MCF 10A (cell line): ENCODE results near the gene TMC3. TPM values are rescaled to one million over a fixed set of nuclear protein-coding genes. Genes with fewer than 3 reads are reported as not detected.

Experiments
- BruUV-seq: library from RNA; stranded (reverse); fragments of 400-500 nt; replicated peaks from 2 replicates; lab custom pipeline; 2021; lab: Mats Ljungman, UMichigan
- CTCF ChIA-PET: fragments of 300-600 bp; sonication (Branson Sonifier 250); formaldehyde crosslinking; extraction: SDS; loops from one replicate; lab custom pipeline; 2021; ENCODE audit warnings: antibody characterized with exemption, inconsistent platforms; lab: Yijun Ruan, JAX
- POLR2A ChIA-PET: fragments of 300-600, 350-650 bp; sonication (Branson Sonifier 250); formaldehyde crosslinking; extraction: SDS; loops from one replicate; lab custom pipeline; 2020; ENCODE audit warnings: antibody characterized with exemption, inconsistent platforms; lab: Yijun Ruan, JAX
- DNase-seq: peaks from one replicate; pipeline ENCODE4 v3.0.0-alpha.2; 2018; ENCODE audit not compliant: unreplicated experiment
- H3K27ac Mint-ChIP-seq: one replicate; pipeline ENCODE4 v1.8.0; 2022; ENCODE audit warnings: mild to moderate bottlenecking, low read depth, mixed read lengths; ENCODE audit not compliant: unreplicated experiment
- H3K27me3 Mint-ChIP-seq: one replicate; pipeline ENCODE4 v1.8.0; 2022; ENCODE audit warnings: mixed read lengths; ENCODE audit not compliant: insufficient read depth, unreplicated experiment
- H3K36me3 Mint-ChIP-seq: one replicate; pipeline ENCODE4 v1.8.0; 2022; ENCODE audit warnings: mild to moderate bottlenecking, moderate library complexity, mixed read lengths; ENCODE audit not compliant: insufficient read depth, unreplicated experiment
- H3K4me1 Mint-ChIP-seq: one replicate; pipeline ENCODE4 v1.8.0; 2022; ENCODE audit warnings: mixed read lengths; ENCODE audit not compliant: insufficient read depth, unreplicated experiment
- H3K4me3 Mint-ChIP-seq: one replicate; pipeline ENCODE4 v1.8.0; 2022; ENCODE audit warnings: mild to moderate bottlenecking, moderate library complexity, mixed read lengths; ENCODE audit not compliant: unreplicated experiment
- H3K9me3 Mint-ChIP-seq: one replicate; pipeline ENCODE4 v1.8.0; 2022; ENCODE audit warnings: mixed read lengths; ENCODE audit not compliant: unreplicated experiment
- CTCF ChIP-seq: fragments of 200-600 bp; IDR thresholded peaks from one replicate; pipeline ENCODE4 v1.8.0; 2022; ENCODE audit warnings: antibody characterized with exemption, mild to moderate bottlenecking; ENCODE audit not compliant: unreplicated experiment
- intact Hi-C: fragments of 100-400 bp; cut with micrococcal nuclease; formaldehyde crosslinking; loops from 2 replicates; pipeline ENCODE4 v1.14.1; 2022
- total RNA-seq: library from RNA; stranded (reverse); gene quantifications from 2 replicates; pipeline ENCODE4 v1.2.3, GENCODE V29; 2022

Gene TMC3
- total RNA-seq, 1 experiment from 2014 or later = not detected

- no peak for TF ChIP-seq CTCF
- POLR2A ChIA-PET = interaction anchor here (0.7 to 1.0 kb wide), 8 partner anchors 11 to 57 kb away, joined by 3 to 6 read pairs (median 3); partner anchors contain the start of gene STARD5
Observed at GRCh38 chr15:81312790-81313543, 61.0 kb downstream of the TMC3 start.

GRCh38 chr15:81311752-81312464 is 62.1 kb downstream of the TMC3 start:
- no TSS peak for BruUV-seq
- Mint-ChIP-seq H3K9me3 (no peaks in the 10 kb centered on the region), H3K4me1 (peaks cover 24% of the 10 kb centered on the region), H3K4me3 (no peak overlapping the region), H3K27ac (no peak overlapping the region), H3K27me3 (no peaks in the 10 kb centered on the region), H3K36me3 (peaks cover 12% of the 10 kb centered on the region)
- intact Hi-C loops = no loop called here
- CTCF ChIA-PET = interaction anchor here (4.4 kb wide), 1 partner anchor 46 kb away, joined by 16 read pairs; no protein-coding TSS in a partner anchor
- POLR2A ChIA-PET = interaction anchor here (0.5 to 1.7 kb wide), 4 partner anchors 11 to 752 kb away, joined by 3 to 7 read pairs (median 4); partner anchors contain the start of gene STARD5
- DNase-seq = no peak
- TF ChIP-seq CTCF = no peak

More at GRCh38 chr15:81312790-81313543, 61.0 kb downstream of the TMC3 start:
- CTCF ChIA-PET = interaction anchor here (1.0 kb wide), 1 partner anchor 38 kb away, joined by 4 read pairs; no protein-coding TSS in a partner anchor
- Mint-ChIP-seq H3K27me3 (no peaks in the 10 kb centered on the region), H3K36me3 (peaks cover 12% of the 10 kb centered on the region), H3K9me3 (no peaks in the 10 kb centered on the region), H3K4me1 (peaks cover 24% of the 10 kb centered on the region), H3K4me3 (peak overlapping the region; percentile 19), H3K27ac (no peak overlapping the region)
- no TSS peak for BruUV-seq
- peak; percentile 99 for DNase-seq
- intact Hi-C loops = no loop called here

- Mint-ChIP-seq H3K27me3 (no peaks in the 10 kb centered on the region), H3K4me1 (peaks cover 24% of the 10 kb centered on the region), H3K36me3 (peaks cover 12% of the 10 kb centered on the region), H3K9me3 (no peaks in the 10 kb centered on the region), H3K27ac (no peak overlapping the region), H3K4me3 (no peak overlapping the region)
- POLR2A ChIA-PET = interaction anchor here (1.1 to 1.7 kb wide), 3 partner anchors 10 to 13 kb away, joined by 3 to 7 read pairs (median 3); partner anchors contain the start of gene STARD5
- BruUV-seq = no TSS peak
- CTCF ChIA-PET = interaction anchor here (0.6 to 4.4 kb wide), 3 partner anchors 13 to 44 kb away, joined by 3 to 16 read pairs (median 3); partner anchors contain the start of gene STARD5
- TF ChIP-seq CTCF = no peak
- DNase-seq = no peak
- intact Hi-C loops = no loop called here
Observed at GRCh38 chr15:81310480-81310879, 63.5 kb downstream of the TMC3 start.
